IMR-90 (cell line): ENCODE data around the gene C6orf52. TPM values are rescaled to one million over a fixed set of nuclear protein-coding genes. Genes with fewer than 3 reads are reported as not detected.

Source experiments
- ATAC-seq: fragments of 200-7000 bp; cut with Tn5 transposase; 2 replicates; pipeline ENCODE4 v1.9.1; 2020; ENCODE audit warnings: low read depth, mild to moderate bottlenecking, moderate library complexity
- BruUV-seq: library from RNA; stranded (reverse); fragments of 400-500 nt; replicated peaks from 2 replicates; lab custom pipeline; 2021; lab: Mats Ljungman, UMichigan
- CTCF ChIA-PET: fragments of 300-600 bp; formaldehyde crosslinking; extraction: SDS; loops from one replicate; lab custom pipeline; 2021; ENCODE audit warnings: antibody characterized with exemption; lab: Yijun Ruan, JAX
- POLR2A ChIA-PET: fragments of 300-600 bp; sonication (Branson Sonifier 250); formaldehyde crosslinking; loops from one replicate; lab custom pipeline; 2022; ENCODE audit warnings: antibody characterized with exemption; ENCODE audit not compliant: unreplicated experiment; lab: Charles Lee
- DNase-seq: peaks from one replicate; pipeline ENCODE4 v3.0.0; 2013
- H2AFZ ChIP-seq: replicated peaks from 2 replicates; pipeline ENCODE3; 2013; ENCODE audit warnings: low read length, mild to moderate bottlenecking; ENCODE audit not compliant: poor library complexity
- H2AK5ac ChIP-seq: 2 replicates; pipeline ENCODE4 v1.6.1; 2013; ENCODE audit warnings: low read depth, low read length, inconsistent platforms
- H2AK9ac ChIP-seq: replicated peaks from 2 replicates; pipeline ENCODE3; 2013; ENCODE audit warnings: mild to moderate bottlenecking, low read depth, low read length, moderate library complexity; ENCODE audit not compliant: poor library complexity
- H2BK120ac ChIP-seq: 2 replicates; pipeline ENCODE4 v1.6.1; 2013; ENCODE audit warnings: low read depth, low read length, inconsistent platforms
- H2BK15ac ChIP-seq: 3 replicates; pipeline ENCODE4 v1.6.1; 2013; ENCODE audit warnings: low read depth, low read length, inconsistent platforms
- H2BK20ac ChIP-seq: 2 replicates; pipeline ENCODE4 v1.6.1; 2013; ENCODE audit warnings: low read depth, mild to moderate bottlenecking, inconsistent platforms, low read length, moderate library complexity
- H2BK5ac ChIP-seq: 2 replicates; pipeline ENCODE4 v1.6.1; 2013; ENCODE audit warnings: mild to moderate bottlenecking, low read depth, low read length, inconsistent platforms; ENCODE audit not compliant: poor library complexity, severe bottlenecking
- H3K14ac ChIP-seq: replicated peaks from 2 replicates; pipeline ENCODE4 v1.6.1; 2013; ENCODE audit warnings: low read depth, low read length, inconsistent platforms
- H3K18ac ChIP-seq: 2 replicates; pipeline ENCODE4 v1.6.1; 2013; ENCODE audit warnings: low read depth, low read length, control low read depth
- H3K23ac ChIP-seq: 2 replicates; pipeline ENCODE4 v1.6.1; 2013; ENCODE audit warnings: low read depth, low read length, inconsistent platforms
- H3K27ac ChIP-seq: 2 replicates; pipeline ENCODE4 v1.5.1; 2013; ENCODE audit warnings: mild to moderate bottlenecking, control low read depth, low read length; ENCODE audit not compliant: insufficient read depth
- H3K27me3 ChIP-seq: 2 replicates; pipeline ENCODE4 v1.6.1; 2013; ENCODE audit warnings: low read length; ENCODE audit not compliant: control insufficient read depth, insufficient read depth
- H3K36me3 ChIP-seq: 2 replicates; pipeline ENCODE4 v1.6.1; 2013; ENCODE audit warnings: low read length, mixed read lengths; ENCODE audit not compliant: control insufficient read depth, insufficient read depth
- H3K4ac ChIP-seq: 2 replicates; pipeline ENCODE4 v1.6.1; 2013; ENCODE audit warnings: low read depth, low read length, inconsistent platforms
- H3K4me1 ChIP-seq: 2 replicates; pipeline ENCODE4 v1.6.1; 2013; ENCODE audit warnings: low read length, mixed read lengths; ENCODE audit not compliant: control insufficient read depth, insufficient read depth
- H3K4me2 ChIP-seq: 2 replicates; pipeline ENCODE4 v1.6.1; 2013; ENCODE audit warnings: low read depth, mild to moderate bottlenecking, control low read depth, low read length, moderate library complexity
- H3K4me3 ChIP-seq: 2 replicates; pipeline ENCODE4 v1.5.1; 2013; ENCODE audit warnings: low read depth, mild to moderate bottlenecking, control low read depth, low read length, moderate library complexity; ENCODE audit not compliant: insufficient read depth
- H3K56ac ChIP-seq: 2 replicates; pipeline ENCODE4 v1.6.1; 2013; ENCODE audit warnings: low read length, inconsistent platforms; ENCODE audit not compliant: insufficient read depth; ENCODE audit errors: extremely low read depth
- H3K79me1 ChIP-seq, 2 experiments: 2 replicates each; pipeline ENCODE4 v1.6.1; 2013; ENCODE audit warnings: low read length in 2 of 2, inconsistent platforms in 1 of 2, low read depth in 1 of 2
- H3K9ac ChIP-seq: 2 replicates; pipeline ENCODE4 v1.6.1; 2013; ENCODE audit warnings: low read depth, low read length, control low read depth
- H3K9me1 ChIP-seq: 2 replicates; pipeline ENCODE4 v1.6.1; 2013; ENCODE audit warnings: low read length, inconsistent platforms; ENCODE audit not compliant: insufficient read depth
- H3K9me3 ChIP-seq: 2 replicates; pipeline ENCODE4 v1.6.1; 2013; ENCODE audit warnings: low read length; ENCODE audit not compliant: control insufficient read depth, insufficient read depth
- H4K20me1 ChIP-seq: 2 replicates; pipeline ENCODE4 v1.6.1; 2013; ENCODE audit warnings: low read length, inconsistent platforms; ENCODE audit not compliant: insufficient read depth
- H4K5ac ChIP-seq: 2 replicates; pipeline ENCODE4 v1.6.1; 2013; ENCODE audit warnings: mild to moderate bottlenecking, low read depth, low read length, control low read depth
- H4K8ac ChIP-seq, 2 experiments: 2 replicates each; pipeline ENCODE4 v1.6.1; 2013; ENCODE audit warnings: low read depth in 2 of 2, low read length in 2 of 2, control low read depth in 1 of 2, inconsistent platforms in 1 of 2
- H4K91ac ChIP-seq: 2 replicates; pipeline ENCODE4 v1.6.1; 2013; ENCODE audit warnings: low read depth, low read length, inconsistent platforms; ENCODE audit not compliant: insufficient read depth
- BHLHE40 ChIP-seq: fragments of 150-350 bp; IDR thresholded peaks from 2 replicates; pipeline ENCODE4 v1.6.1; 2016; ENCODE audit warnings: mild to moderate bottlenecking, low read depth, low read length
- CEBPB ChIP-seq: IDR thresholded peaks from 2 replicates; pipeline ENCODE4 v1.6.1; 2012; ENCODE audit warnings: low read depth, low read length, improper control_type of control experiment
- CHD1 ChIP-seq: IDR thresholded peaks from 2 replicates; pipeline ENCODE4 v1.6.1; 2012; ENCODE audit warnings: low read depth, low read length, improper control_type of control experiment
- FOS ChIP-seq: fragments of 150-350 bp; IDR thresholded peaks from 2 replicates; pipeline ENCODE4 v1.6.1; 2016; ENCODE audit warnings: low read depth, low read length
- MAFK ChIP-seq: IDR thresholded peaks from 2 replicates; pipeline ENCODE4 v1.6.1; 2012; ENCODE audit warnings: low read depth, low read length, improper control_type of control experiment
- MAZ ChIP-seq: IDR thresholded peaks from 2 replicates; pipeline ENCODE4 v1.6.1; 2012; ENCODE audit warnings: low read depth, mild to moderate bottlenecking, low read length, improper control_type of control experiment, moderate library complexity, borderline replicate concordance
- MXI1 ChIP-seq: IDR thresholded peaks from 2 replicates; pipeline ENCODE4 v1.6.1; 2012; ENCODE audit warnings: low read depth, mild to moderate bottlenecking, low read length, moderate library complexity, borderline replicate concordance
- NFE2L2 ChIP-seq: fragments of 150-350 bp; IDR thresholded peaks from 2 replicates; pipeline ENCODE4 v1.6.1; 2016; ENCODE audit warnings: low read depth, mild to moderate bottlenecking, low read length
- POLR2A ChIP-seq: IDR thresholded peaks from 2 replicates; pipeline ENCODE4 v1.6.1; 2012; ENCODE audit warnings: mild to moderate bottlenecking, low read depth, low read length
- RAD21 ChIP-seq: IDR thresholded peaks from 2 replicates; pipeline ENCODE4 v1.6.1; 2012; ENCODE audit warnings: low read length, improper control_type of control experiment
- RCOR1 ChIP-seq: IDR thresholded peaks from 2 replicates; pipeline ENCODE4 v1.6.1; 2012; ENCODE audit warnings: mild to moderate bottlenecking, low read length, improper control_type of control experiment; ENCODE audit not compliant: insufficient replicate concordance
- RFX5 ChIP-seq: IDR thresholded peaks from 2 replicates; pipeline ENCODE4 v1.8.0; 2012; ENCODE audit warnings: low read depth, mild to moderate bottlenecking, low read length, moderate library complexity
- WGBS, 2 experiments: methylation state at CpG; one replicate each; pipeline versions ENCODE4 v1.1.5 to v1.1.7; 2013; ENCODE audit warnings: missing lambda C conversion rate in 2 of 2; ENCODE audit not compliant: insufficient read length in 1 of 2; ENCODE audit errors: extremely low coverage in 2 of 2; 5-methylcytosine and 5-hydroxymethylcytosine counted together
- dilution Hi-C: fragments of 300-500 bp; cut with HindIII; formaldehyde crosslinking; loops from one replicate; pipeline ENCODE4 v1.14.3; 2018; ENCODE audit warnings: low sequenced_read_pairs; ENCODE audit not compliant: unreplicated experiment
- in situ Hi-C: fragments of 300-500 bp; cut with MboI; formaldehyde crosslinking; loops from 3 replicates; pipeline ENCODE4 v1.14.3; 2019; ENCODE audit warnings: low sequenced_read_pairs, inconsistent platforms, mixed read lengths
- intact Hi-C: fragments of 100-400 bp; cut with micrococcal nuclease; formaldehyde crosslinking; loops from 2 replicates; pipeline ENCODE4 v1.10.0; 2022
- polyA plus RNA-seq, 3 experiments: library from polyadenylated mRNA; depleted of rRNA; stranded (reverse); fragments of >200 nt; gene quantifications; 2 replicates each; pipeline ENCODE4 v1.2.3, GENCODE V29; 2012; ENCODE audit warnings: low replicate concordance in 1 of 3
- total RNA-seq: library from RNA; depleted of rRNA; stranded (reverse); fragments of >200 nt; gene quantifications from 2 replicates; pipeline ENCODE4 v1.2.3, GENCODE V29; 2012
- TF ChIP-seq, protein P1 (sequence below): conservative IDR thresholded peaks from 2 replicates; pipeline ENCODE4 v1.5.1; 2012; ENCODE audit warnings: mild to moderate bottlenecking, low read depth, low read length, improper control_type of control experiment
- TF ChIP-seq, protein P2 (sequence below): fragments of 150-350 bp; IDR thresholded peaks from 2 replicates; pipeline ENCODE4 v1.6.1; 2016; ENCODE audit warnings: low read depth, mild to moderate bottlenecking, low read length, moderate library complexity, borderline replicate concordance
- TF ChIP-seq, protein P3 (sequence below): fragments of 150-350 bp; IDR thresholded peaks from 2 replicates; pipeline ENCODE4 v1.6.1; 2017; ENCODE audit warnings: mild to moderate bottlenecking, antibody characterized with exemption, low read length, low read depth

The C6orf52 gene
- total and polyA plus RNA-seq, 2 of the 4 experiments (the other 2 are of a cell fraction), result 0.31 TPM; not detected in 1

DNA sequence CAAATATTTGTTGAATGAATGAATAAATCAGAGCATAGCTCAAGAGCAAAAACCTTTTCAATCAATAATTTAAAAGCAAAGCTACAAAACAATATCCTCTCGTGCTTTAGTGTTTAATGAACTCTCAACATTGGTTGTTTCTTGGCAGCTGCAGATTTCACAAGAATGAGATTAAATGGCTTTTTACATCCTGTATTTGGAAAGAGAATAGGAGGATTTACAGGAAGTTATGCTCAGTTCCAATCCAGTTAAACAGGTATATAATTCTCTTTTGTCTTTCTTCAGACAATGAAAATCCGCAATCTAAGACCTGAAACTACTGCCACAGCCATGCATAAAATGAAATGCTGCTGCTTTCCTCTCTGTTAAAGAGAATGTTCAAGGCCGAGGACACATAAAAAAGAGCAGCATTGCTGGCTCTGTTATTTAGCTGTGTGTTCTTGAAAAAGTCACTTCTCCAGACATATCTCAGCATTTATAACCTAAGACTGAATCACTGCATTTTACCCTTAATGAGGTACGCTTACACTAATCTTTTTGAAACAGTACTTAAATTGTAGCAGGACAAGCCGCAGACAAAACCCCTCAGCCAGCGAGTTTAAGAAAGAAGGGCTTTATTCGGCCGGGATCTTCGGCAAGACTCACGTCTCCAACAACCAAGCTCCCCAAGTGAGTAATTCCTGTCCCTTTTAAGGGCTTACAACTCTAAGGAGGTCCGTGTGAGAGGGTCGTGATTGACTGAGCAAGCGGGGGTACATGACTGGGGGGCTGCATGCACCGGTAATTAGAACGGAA lies 3.6 kb downstream of the C6orf52 start:
- H4K91ac ChIP-seq, result no peak overlapping the region
- no peak overlapping the region for H4K5ac ChIP-seq
- H3K4ac ChIP-seq, result no peak overlapping the region
- no peak overlapping the region for H3K9ac ChIP-seq
- intact Hi-C loops (loop anchor here (5.0 kb wide), 1 partner anchor 71 kb away; no protein-coding TSS in a partner anchor), dilution Hi-C loops (no loop called here), in situ Hi-C loops (no loop called here)
- H2AK5ac ChIP-seq, result no peak overlapping the region
- H3K36me3 ChIP-seq, result no peaks in the 10 kb centered on the region
- no peak overlapping the region for H3K14ac ChIP-seq
- no peak overlapping the region for H2BK120ac ChIP-seq
- H3K9me3 ChIP-seq, result no peaks in the 10 kb centered on the region
- no peak overlapping the region for H3K4me3 ChIP-seq
- no CpG with 5 or more reads among the region's 15 CpGs for WGBS, 2 experiments
- H4K8ac ChIP-seq, result no peak overlapping the region
- BruUV-seq, result no TSS peak
- peaks cover 2% of the 10 kb centered on the region; the same call in 1 of the 2 replicates for H3K4me1 ChIP-seq
- no peak overlapping the region for H3K23ac ChIP-seq
- no peak overlapping the region for H3K56ac ChIP-seq
- H3K9me1 ChIP-seq, result no peaks in the 10 kb centered on the region
- ChIA-PET CTCF (interaction anchor here (0.6 kb wide), 1 partner anchor 180 kb away, joined by 4 read pairs; no protein-coding TSS in a partner anchor), POLR2A (no interaction called here)
- no peak overlapping the region for H2AFZ ChIP-seq
- H4K20me1 ChIP-seq, result no peaks in the 10 kb centered on the region
- no peak for DNase-seq
- no peak overlapping the region for H3K4me2 ChIP-seq
- no peak overlapping the region for H3K27ac ChIP-seq
- peaks cover 10 to 24% of the 10 kb centered on the region in 2 experiments for H3K79me1 ChIP-seq
- ATAC-seq, result no peak
- H2BK20ac ChIP-seq, result no peak overlapping the region
- no peak overlapping the region for H2BK15ac ChIP-seq
- no peak overlapping the region for H2AK9ac ChIP-seq
- peaks cover 5% of the 10 kb centered on the region for H3K27me3 ChIP-seq
- no peak overlapping the region for H2BK5ac ChIP-seq
- no peak overlapping the region for H3K18ac ChIP-seq
- TF ChIP-seq RCOR1 (no peak), NFE2L2 (no peak), MAFK (no peak), POLR2A (no peak), RFX5 (no peak), RAD21 (no peak), BHLHE40 (no peak), MXI1 (no peak), FOS (no peak), CHD1 (no peak), MAZ (no peak), CEBPB (no peak)
- TF ChIP-seq, protein P1, sequence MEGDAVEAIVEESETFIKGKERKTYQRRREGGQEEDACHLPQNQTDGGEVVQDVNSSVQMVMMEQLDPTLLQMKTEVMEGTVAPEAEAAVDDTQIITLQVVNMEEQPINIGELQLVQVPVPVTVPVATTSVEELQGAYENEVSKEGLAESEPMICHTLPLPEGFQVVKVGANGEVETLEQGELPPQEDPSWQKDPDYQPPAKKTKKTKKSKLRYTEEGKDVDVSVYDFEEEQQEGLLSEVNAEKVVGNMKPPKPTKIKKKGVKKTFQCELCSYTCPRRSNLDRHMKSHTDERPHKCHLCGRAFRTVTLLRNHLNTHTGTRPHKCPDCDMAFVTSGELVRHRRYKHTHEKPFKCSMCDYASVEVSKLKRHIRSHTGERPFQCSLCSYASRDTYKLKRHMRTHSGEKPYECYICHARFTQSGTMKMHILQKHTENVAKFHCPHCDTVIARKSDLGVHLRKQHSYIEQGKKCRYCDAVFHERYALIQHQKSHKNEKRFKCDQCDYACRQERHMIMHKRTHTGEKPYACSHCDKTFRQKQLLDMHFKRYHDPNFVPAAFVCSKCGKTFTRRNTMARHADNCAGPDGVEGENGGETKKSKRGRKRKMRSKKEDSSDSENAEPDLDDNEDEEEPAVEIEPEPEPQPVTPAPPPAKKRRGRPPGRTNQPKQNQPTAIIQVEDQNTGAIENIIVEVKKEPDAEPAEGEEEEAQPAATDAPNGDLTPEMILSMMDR, result no peak
- TF ChIP-seq, protein P2, sequence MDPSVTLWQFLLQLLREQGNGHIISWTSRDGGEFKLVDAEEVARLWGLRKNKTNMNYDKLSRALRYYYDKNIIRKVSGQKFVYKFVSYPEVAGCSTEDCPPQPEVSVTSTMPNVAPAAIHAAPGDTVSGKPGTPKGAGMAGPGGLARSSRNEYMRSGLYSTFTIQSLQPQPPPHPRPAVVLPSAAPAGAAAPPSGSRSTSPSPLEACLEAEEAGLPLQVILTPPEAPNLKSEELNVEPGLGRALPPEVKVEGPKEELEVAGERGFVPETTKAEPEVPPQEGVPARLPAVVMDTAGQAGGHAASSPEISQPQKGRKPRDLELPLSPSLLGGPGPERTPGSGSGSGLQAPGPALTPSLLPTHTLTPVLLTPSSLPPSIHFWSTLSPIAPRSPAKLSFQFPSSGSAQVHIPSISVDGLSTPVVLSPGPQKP, result no peak
- TF ChIP-seq, protein P3, sequence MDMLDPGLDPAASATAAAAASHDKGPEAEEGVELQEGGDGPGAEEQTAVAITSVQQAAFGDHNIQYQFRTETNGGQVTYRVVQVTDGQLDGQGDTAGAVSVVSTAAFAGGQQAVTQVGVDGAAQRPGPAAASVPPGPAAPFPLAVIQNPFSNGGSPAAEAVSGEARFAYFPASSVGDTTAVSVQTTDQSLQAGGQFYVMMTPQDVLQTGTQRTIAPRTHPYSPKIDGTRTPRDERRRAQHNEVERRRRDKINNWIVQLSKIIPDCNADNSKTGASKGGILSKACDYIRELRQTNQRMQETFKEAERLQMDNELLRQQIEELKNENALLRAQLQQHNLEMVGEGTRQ, result no peak
